A204.1 (cell line): ENCODE data around the gene RPIA.
"Not testable (repeated sequence)": the region's sequence is repeated elsewhere in the genome, so short reads cannot be mapped to it uniquely, and the experiment has no call there.

Experiments
- FAIRE-seq: peaks from 2 replicates; lab custom pipeline; 2012; peaks lifted over from hg19 to GRCh38; lab: Jason Lieb, UNC

The RPIA gene

GRCh38 chr2:88691339-88692183 is at the start of gene RPIA:
TSS of gene RPIA (plus strand) at chr2:88691673. CDS start at chr2:88691699, 26 bp downstream.
- FAIRE-seq, result peak; percentile 91

DNA sequence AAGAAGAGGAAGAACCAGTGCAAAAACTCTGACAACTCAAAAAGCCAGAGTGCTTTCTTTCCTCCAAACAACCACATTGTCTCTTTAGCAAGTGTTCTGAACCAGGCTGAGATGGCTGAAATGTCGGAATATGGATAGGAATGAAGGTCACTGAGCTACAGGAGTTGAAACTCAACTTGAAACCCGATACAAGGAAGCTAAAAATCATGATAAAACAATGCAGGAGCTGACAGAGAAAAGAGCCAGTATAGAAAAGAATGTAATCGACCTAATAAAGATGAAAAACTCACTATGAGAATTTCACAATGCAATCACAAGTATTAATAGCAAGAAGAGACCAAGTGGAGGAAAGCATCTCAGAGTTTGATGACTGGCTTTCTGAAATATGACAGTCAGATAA is 49.2 kb upstream of the RPIA start:
- no peak for FAIRE-seq

DNA sequence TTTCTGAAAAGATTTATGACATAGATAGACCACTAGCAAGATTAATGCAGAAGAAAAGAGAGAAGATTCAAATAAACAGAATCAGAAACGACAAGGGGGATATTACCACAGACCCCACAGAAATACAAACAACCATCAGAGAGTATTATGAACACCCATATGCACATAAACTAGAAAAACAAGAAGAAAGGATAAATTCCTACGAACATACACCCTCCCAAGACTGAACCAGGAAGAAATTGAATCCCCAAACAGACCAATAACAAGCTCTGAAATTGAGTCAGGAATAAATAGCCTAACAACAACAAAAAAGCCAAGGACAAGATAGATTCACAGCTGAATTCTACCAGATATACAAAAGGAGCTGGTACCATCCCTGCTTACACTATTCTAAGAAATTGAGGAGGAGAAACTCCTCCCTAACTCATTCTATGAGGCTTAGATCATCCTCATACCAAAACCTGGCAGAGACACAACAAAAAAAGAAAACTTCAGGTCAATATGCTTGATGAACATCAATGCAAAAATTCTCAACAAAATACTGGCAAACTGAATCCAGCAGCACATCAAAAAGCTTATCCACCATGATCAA is 46.1 kb upstream of the RPIA start:
- not testable (repeated sequence) for FAIRE-seq

- FAIRE-seq, result no peak
Observed at GRCh38 chr2:88651646-88652045, 39.8 kb upstream of the RPIA start.

- FAIRE-seq, result no peak
Observed at GRCh38 chr2:88654714-88655113, 36.8 kb upstream of the RPIA start.

- FAIRE-seq, result no peak
Observed at GRCh38 chr2:88656690-88657089, 34.8 kb upstream of the RPIA start.

GRCh38 chr2:88657131-88657530 is 34.3 kb upstream of the RPIA start:
- FAIRE-seq, result no peak

- FAIRE-seq, result no peak
Observed at GRCh38 chr2:88658326-88658725, 33.1 kb upstream of the RPIA start.

GRCh38 chr2:88658881-88659537 is 32.5 kb upstream of the RPIA start:
- no peak for FAIRE-seq

- FAIRE-seq, result no peak
Observed at GRCh38 chr2:88659538-88659915, 31.9 kb upstream of the RPIA start.

DNA sequence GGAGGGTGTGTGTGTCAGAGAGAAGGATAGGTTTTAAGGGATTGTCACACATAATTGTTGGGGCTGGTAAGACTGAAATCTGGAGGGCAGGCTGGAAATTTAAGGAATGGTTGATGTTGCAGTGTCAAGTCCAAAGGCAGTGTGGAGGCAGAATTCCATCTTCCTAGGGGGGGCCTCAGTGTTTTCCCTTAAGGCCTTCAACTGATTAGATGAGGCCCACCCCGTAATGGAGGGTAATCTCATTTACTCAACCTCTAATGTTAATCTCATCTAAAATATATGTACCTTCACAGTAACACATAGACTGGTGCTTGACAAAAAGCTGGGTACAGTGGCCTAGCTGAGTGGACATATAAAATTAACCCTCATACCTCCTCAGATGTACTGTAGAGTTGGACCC is 30.9 kb upstream of the RPIA start:
- FAIRE-seq, result no peak

DNA sequence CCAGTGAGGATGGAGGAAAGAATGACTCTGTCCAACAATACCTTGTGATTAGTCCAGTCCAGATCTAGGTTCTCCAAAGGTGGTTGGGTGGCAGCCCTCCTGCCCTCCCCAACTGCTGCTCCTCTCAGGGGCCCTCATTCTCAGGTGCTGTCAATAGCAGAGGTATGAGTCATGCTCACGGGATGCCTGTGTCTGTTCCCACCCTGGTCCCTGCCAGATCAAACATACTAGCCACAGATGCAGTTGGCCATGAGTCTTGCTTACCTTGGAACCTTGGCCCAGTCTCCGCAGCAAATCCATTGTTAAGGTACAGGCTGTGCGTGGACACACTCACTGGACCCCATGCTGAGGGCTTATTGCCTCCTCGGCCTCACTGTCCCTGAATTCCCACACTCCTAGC is 24.9 kb upstream of the RPIA start:
- no peak for FAIRE-seq

- no peak for FAIRE-seq
Observed at GRCh38 chr2:88667219-88667618, 24.3 kb upstream of the RPIA start.

- no peak for FAIRE-seq
Observed at GRCh38 chr2:88668862-88669261, 22.6 kb upstream of the RPIA start.

- FAIRE-seq, result peak; percentile 77
Observed at GRCh38 chr2:88669482-88670214, 21.8 kb upstream of the RPIA start.

- peak; percentile 61 for FAIRE-seq
Observed at GRCh38 chr2:88671786-88672427, 19.6 kb upstream of the RPIA start.

DNA sequence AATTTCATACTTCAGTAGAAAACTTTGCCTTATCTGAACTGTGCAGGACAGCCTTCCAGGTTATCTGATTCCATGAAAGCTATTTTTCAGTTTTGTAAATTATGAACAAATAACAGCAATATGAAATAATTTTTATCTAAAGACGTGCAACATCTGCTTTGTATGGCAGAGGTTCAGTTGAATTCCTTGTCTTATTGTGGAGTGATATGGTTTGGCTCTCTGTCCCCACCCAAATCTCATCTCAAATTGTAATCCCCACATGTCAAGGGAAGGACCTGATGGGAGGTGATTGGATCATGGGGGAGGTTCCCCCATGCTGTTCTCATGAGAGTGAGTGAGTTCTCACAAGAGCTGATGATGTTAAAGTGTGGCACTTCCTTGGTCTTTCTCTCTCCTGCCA is 18.1 kb upstream of the RPIA start:
- no peak for FAIRE-seq

DNA sequence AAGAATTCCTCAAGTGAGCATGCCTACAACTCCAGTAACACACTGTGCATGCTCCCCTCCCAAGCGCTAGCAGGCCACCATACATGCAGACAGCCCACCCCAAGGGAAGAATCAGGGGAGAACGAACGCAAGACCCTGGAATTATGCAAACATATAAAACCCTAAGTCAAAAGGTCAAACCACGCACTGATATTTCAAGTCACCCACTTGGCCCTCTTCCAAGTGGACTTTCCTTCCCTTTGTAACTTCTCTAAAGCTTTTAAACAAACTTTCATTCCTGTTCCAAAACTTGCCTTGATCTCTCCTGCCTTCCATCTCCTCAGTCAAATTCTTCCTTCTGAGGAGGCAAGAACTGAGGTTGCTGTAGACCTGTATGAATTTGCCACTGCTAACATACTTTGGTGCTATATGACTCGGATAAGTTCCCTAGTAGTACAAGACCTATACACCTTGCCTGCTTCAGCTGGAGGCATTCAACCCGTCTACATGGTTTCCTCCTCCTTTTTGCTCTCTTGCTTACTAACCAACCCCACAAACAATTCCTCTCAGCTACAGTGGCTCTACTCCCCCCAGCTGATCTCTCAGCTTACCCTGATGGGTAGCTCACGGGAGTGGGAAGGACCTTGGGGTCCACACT is 11.1 kb upstream of the RPIA start:
- FAIRE-seq, result no peak

DNA sequence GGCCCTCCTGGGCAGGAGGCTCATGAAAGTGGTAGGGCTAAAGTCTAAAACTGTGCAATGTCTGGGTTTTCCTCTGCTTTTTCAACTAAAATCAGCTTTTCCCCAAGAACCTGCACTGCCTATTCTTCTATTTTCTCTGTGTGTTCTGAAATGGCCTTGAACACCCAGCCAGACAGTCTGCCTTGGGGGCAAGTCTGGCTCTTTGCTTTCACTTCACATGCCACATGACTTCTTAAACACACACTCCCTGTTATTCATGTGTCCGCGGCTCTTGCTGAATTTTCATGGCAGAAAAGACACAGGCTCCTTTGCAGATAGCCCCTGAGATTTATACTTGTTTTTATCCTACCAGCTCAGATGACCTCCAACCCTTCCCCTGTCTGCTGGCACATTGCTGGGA is 10.6 kb upstream of the RPIA start:
- no peak for FAIRE-seq

DNA sequence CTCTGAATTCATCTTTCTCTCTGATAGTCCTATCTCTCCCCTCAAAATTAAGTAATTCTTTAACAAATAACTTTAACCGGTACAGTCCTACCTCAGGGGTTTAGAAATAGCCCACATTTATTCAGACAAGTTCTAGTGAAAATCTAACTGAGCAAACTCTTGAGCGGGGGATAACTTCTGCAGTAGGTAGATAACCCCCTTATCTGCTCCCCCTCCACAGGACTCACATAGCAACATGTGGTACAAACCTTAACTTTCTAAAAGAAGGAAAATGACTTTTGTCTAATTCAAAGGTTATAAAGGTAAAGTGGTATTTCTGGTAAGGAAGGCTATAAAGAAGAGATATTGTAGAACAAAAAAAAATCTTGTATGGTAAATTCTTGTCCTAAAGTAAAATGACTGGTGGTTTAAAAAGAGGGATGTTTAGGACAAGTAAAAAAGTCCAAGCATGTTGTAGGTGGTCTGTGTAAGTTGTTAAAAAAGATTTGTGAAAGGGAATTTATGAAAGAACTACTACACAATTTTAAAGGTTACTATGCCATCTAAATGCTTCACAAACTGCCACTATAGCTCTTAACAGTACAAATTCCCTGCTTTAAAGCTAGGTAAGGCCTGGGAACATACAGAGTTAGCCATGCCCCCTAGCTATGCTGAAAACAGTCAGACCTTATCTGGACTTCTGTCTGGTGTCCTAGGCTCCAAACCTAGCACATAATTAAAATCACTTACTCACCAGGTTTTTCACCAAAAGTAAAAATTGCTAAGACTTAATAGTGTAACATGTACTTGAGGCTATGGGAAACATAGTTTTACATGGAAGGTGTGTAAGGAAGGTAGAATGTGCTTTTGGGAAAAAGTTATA is 8.1 kb upstream of the RPIA start:
- no peak for FAIRE-seq

DNA sequence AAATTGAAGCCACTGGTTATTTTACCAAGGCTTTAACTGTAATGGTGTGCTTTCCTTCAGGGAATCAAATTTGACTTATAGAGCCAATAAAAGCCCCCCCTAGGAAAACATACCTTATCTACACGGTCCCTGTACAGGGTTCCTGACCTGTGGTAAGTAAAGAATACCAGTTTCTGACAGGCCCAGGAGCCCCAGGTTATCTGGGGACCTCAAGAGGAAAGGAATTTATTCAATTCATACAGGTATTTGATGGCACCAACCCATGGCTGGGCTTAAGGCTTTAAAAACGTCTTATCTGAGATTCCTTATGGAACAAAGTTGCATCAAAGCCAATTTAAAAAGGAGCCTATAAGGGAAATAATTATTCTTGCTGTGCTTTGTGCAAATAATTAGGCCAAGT is 7.0 kb upstream of the RPIA start:
- FAIRE-seq, result no peak
